Myocyte (in vitro differentiated cells): ENCODE data around the gene SMYD1. TPM values are rescaled to one million over a fixed set of nuclear protein-coding genes. Genes with fewer than 3 reads are reported as not detected.

ENCODE experiments used
- DNase-seq: peaks from one replicate; pipeline ENCODE4 v3.0.0-alpha.2; 2012; ENCODE audit warnings: low read depth
- microRNA-seq: library from miRNA; unstranded; fragments of <30 nt; microRNA quantifications from one replicate; pipeline ENCODE4, GENCODE V29; 2016
- total RNA-seq: library from RNA; depleted of rRNA; stranded (reverse); fragments of >200 nt; gene quantifications from 2 replicates; pipeline ENCODE4 v1.2.3, GENCODE V29; 2014

SMYD1 gene
- total RNA-seq, 1 donor from 2014 or later: 243 TPM

DNA sequence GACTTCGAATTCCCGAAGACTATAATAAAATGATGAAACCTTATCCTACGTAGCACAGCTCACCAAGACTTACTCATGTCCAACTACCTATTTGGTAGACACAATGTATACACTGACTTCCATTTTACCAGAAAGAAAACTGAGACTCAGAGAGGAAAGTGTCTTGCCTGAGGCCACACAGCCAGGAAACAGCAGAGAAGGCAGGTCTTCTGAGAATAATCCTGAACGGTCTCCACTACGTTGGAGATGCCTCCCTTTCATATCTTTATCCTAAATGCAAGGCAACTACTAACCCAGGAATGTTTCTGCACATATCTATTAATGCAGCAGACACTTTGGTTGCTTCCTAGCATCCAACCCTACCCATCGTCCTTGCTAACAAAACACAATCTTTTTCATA lies 72.2 kb downstream of the SMYD1 start:
- no peak for DNase-seq

DNA sequence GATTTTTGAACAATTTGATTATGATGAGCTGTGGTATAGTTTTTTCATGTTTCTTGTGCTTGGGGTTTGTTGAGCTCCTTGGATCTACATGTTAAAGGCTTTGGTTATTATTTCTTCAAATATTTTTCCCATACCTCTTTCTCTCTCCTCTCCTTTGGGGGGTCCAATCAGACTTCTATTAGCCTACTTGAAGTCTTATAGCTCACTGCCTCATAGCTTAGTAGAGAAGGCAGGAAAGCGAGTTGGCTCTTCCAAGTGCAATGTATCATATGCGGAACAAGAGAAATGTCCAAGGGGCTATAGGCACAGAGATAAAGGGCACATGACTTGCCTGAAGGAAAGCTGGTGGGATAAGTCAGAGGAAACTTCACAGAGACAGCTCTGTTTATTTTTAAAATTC lies 74.3 kb downstream of the SMYD1 start:
- no peak for DNase-seq

- DNase-seq: no peak
Observed at GRCh38 chr2:88144271-88144670, 76.6 kb downstream of the SMYD1 start.

- no peak for DNase-seq
Observed at GRCh38 chr2:88144914-88145497, 77.4 kb downstream of the SMYD1 start.

DNA sequence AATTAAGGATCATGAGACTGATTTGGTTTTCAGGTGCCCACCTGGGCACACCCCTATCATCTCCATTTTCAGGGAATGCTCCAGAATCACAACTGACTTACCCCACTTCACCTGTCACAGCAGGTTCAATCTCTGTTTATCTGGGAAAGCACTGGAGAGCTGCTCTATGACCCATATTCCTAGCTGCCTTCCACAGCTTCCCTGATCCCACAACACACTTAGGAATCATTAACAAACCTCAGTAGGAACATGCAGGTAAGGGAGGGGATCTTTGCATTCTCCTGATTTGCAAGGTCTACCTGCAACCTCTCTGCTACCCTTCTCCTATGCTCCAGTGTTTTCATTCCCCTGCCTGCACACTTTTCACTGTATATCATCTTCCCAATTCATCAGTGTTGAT lies 79.0 kb downstream of the SMYD1 start:
- DNase-seq: no peak

- no peak for DNase-seq
Observed at GRCh38 chr2:88147145-88147544, 79.5 kb downstream of the SMYD1 start.

DNA sequence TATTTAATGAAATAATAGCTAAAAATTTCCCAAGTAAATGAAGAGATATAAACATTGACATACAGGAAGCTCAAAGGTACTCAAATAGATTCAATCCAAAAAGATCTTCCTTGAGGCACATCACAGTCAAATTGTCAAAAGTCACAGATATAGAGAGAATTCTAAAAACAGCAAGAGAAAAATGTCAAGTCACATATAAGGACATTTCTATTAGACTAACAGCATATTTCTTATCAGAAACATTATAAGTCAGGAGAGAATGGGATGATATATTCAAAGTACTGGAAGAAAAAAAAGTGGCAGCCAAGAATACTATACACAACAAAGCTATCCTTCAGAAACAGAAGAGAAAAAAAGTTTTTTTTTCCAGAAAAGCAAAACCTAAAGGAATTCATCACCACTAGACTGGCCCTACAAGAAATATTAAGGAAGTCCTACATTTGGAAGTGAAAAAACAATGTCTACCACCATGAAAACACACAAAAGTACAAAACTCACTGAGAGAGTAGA lies 81.4 kb downstream of the SMYD1 start:
- DNase-seq: no peak

- DNase-seq: no peak
Observed at GRCh38 chr2:88159481-88159880, 91.9 kb downstream of the SMYD1 start.

DNA sequence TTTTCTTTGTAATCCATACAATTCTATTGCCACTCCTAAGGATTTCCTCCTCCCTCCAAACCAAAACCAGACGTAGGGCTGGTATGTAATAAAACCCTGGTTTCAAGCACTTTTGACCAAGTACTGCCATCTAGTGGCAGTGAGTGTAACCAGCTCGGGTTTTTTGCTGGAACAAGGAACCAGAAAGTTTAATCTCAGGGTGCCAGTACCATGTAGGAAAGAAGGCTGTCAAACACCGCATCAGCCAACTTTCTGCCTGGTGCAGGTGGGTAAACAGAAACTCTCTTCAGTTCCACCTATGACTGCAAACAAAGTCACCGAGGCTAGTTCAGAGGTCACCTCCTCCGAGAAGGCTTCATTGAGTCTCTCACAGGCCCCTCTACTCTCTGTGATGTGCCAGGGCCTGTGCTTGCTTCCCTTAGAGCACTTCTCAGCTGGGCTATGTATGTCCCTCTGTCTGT lies 92.4 kb downstream of the SMYD1 start:
- DNase-seq: peak; percentile 82

DNA sequence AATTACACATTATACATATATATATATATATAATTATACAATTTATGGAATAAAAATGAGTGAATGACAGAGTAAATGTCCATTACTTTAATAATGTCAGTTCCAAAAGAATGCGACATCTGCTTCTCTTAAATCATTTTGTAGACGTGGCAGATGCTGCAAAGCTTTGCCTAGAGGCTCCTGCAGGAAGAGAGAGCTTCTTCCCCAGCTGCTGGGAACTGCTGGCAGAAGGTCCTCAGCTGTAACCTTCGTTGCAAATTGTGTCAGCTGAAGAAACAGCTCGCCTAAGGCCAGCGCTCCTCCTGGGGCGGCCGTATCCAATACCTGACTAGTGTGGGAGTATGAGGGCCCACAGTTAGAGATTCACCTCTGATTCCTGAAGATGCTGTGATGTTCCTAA lies 92.9 kb downstream of the SMYD1 start:
- peak; percentile 18 for DNase-seq

- DNase-seq: no peak
Observed at GRCh38 chr2:88161446-88162244, 94.0 kb downstream of the SMYD1 start.

Small RNA genes lying within 50 kb of the gene (microRNA-seq; reads per million reads assigned to microRNA genes)
- not detected for gene MIR4780

Other genes starting within 250 kb of the SMYD1 start
- gene RGPD2, start 242.0 kb upstream of the SMYD1 start, total RNA-seq: 0.10 and 5.3 TPM in 2 replicates
- not detected in 2 replicates for gene RNU2-63P, start 51.3 kb upstream of the SMYD1 start, total RNA-seq
- gene KRCC1, start 12.0 kb upstream of the SMYD1 start, total RNA-seq: 46.3 and 55.8 TPM in 2 replicates
- gene FABP1, start 60.2 kb downstream of the SMYD1 start, total RNA-seq: not detected in 2 replicates
- 6.9 and 7.7 TPM in 2 replicates for gene THNSL2, start 102.5 kb downstream of the SMYD1 start, total RNA-seq